ENCODE results near the gene NTN1.

NTN1 gene

GRCh38 chr17:9115214-9116191 lies 94.2 kb downstream of the NTN1 start (continued):
- TF ChIP-seq CTCF (tag by site-specific recombination; IDR thresholded peaks at IDR 0.05) (peak; percentile 22; the same call in 1 of the 2 replicates), ZNF398 (tag by site-specific recombination; IDR thresholded peaks at IDR 0.05) (peak; percentile 40), PRDM1 (tag by site-specific recombination; IDR thresholded peaks at IDR 0.05) (no peak), ZNF629 (tag by site-specific recombination; IDR thresholded peaks at IDR 0.05) (0 out of 2 replicates have a peak, but pooled peaks have one; percentile 16), ZBTB17 (tag by site-specific recombination; IDR thresholded peaks at IDR 0.05) (peak; percentile 46; the same call in 1 of the 2 replicates), ZNF654 (tag by site-specific recombination; IDR thresholded peaks at IDR 0.05; ENCODE audit: low read depth) (peak; percentile 10; the same call in 1 of the 2 replicates), ZEB2 (tag by site-specific recombination; IDR thresholded peaks at IDR 0.05) (peak; percentile 59)

- POLR2A ChIA-PET = interaction anchor here (0.7 kb wide), 1 partner anchor 95 kb away, joined by 3 read pairs; the partner anchor contains the start of gene NTN1
- H3K27ac ChIP-seq (ENCODE audit: extremely low read depth, low read depth, low read length) = no peak overlapping the region
- CTCF ChIA-PET = interaction anchor here (0.8 kb wide), 1 partner anchor 421 kb away, joined by 4 read pairs; no protein-coding TSS in a partner anchor
Measured at GRCh38 chr17:9116311-9116835, 95.1 kb downstream of the NTN1 start.

More at GRCh38 chr17:9116311-9116835, 95.1 kb downstream of the NTN1 start:
- TF ChIP-seq ZNF404 (tag by site-specific recombination; IDR thresholded peaks at IDR 0.05) (no peak), ZNF391 (tag by site-specific recombination; IDR thresholded peaks at IDR 0.05; ENCODE audit: borderline replicate concordance, low read depth) (no peak), SETDB1 (IDR thresholded peaks at IDR 0.05; ENCODE audit: insufficient read length, low read length) (no peak), ZNF311 (tag by site-specific recombination; IDR thresholded peaks at IDR 0.05; ENCODE audit: borderline replicate concordance) (no peak), ZSCAN16 (tag by site-specific recombination; IDR thresholded peaks at IDR 0.05) (no peak), ZNF133 (tag by site-specific recombination; IDR thresholded peaks at IDR 0.05) (no peak), ZBTB11 (tag by site-specific recombination; conservative IDR thresholded peaks at IDR 0.05; ENCODE audit: low read depth) (no peak), ZBTB17 (tag by site-specific recombination; IDR thresholded peaks at IDR 0.05) (no peak), ZSCAN5A (tag by site-specific recombination; IDR thresholded peaks at IDR 0.05) (no peak), ZNF175 (tag by site-specific recombination; IDR thresholded peaks at IDR 0.05) (no peak), ZNF549 (tag by site-specific recombination; IDR thresholded peaks at IDR 0.05) (no peak)
- Histone ChIP-seq H3K9me3 (ENCODE audit: control insufficient read depth, insufficient read depth, low read depth, low read length) (no peaks in the 10 kb centered on the region), H3K36me3 (ENCODE audit: control insufficient read depth in 2 of 2, insufficient read depth in 1 of 2, low read length in 2 of 2) (no peaks in the 10 kb centered on the region; a peak in 1 of 3 replicates), H3K4me3 (ENCODE audit: low read depth, low read length) (no peak overlapping the region), H3K4me1 (ENCODE audit: control insufficient read depth, insufficient read depth, low read length) (peaks cover 8% of the 10 kb centered on the region)

All from HEK293 (cell line).